Activated CD4-positive, alpha-beta T cell treated with anti-CD3 and anti-CD28 coated beads, Interleukin-2, amount 50 U/mL, for 1 hour (primary cell): Measurements from ENCODE around the gene SLC9C2.
"Not testable (repeated sequence)": the region's sequence is repeated elsewhere in the genome, so short reads cannot be mapped to it uniquely, and the experiment has no call there.

Experiments
- DNase-seq: peaks from one replicate; pipeline ENCODE4 v3.0.0-alpha.2; 2020

Gene SLC9C2

DNA sequence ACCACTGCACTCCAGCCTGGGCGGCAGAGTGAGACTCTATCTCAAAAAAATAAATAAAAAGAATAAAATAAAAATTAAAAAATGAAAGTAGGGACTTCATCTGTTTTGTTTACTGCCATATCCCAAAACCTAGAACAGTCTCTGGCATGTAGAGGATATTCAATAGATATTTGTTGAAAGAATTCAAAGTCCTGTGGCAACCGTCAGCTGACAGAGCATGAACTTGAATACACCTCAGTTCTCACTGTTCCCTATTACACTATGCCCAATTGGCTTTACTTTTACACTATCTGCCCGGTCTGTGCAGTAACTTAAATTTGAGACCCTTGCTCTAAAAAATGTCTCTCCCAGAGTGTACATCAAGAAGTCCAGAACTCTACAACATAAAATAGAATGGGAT is 79.5 kb downstream of the SLC9C2 start:
- no peak for DNase-seq

DNA sequence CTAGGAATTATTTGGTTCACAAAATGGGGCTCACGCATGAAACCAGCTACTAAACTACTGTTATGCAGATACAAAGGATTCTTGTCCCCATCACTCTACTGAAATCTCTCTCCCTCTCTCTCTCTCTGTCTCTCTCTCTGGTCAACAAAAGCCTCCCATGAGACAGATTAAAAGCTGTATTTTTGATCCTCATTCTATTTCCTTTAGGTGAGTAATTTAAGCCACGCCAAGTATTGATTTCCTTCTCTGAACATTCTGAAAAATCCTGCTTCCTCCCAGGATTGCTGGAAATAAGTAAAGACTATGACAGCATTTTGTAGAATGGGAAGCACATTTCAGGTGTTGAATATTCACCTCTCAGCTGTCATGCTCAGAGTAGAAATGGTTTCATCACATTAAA is 82.1 kb downstream of the SLC9C2 start:
- no peak for DNase-seq

DNA sequence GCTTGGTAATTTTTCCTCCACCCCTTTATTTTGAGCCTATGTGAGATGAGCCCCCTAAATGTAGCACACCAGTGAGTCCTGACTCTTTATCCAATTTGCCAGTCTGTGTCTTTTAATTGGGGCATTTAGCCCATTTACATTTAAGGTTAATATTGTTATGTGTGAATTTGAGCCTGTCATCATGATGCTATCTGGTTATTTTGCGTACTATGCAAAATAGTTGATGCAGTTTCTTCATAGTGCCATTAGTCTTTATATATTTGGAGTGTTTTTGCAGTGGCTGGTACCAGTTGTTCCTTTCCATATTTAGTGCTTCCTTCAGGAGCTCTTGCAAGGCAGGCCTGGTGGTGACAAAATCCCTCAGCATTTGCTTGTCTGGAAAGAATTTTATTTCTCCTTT is 88.4 kb downstream of the SLC9C2 start:
- DNase-seq: not testable (repeated sequence)

DNA sequence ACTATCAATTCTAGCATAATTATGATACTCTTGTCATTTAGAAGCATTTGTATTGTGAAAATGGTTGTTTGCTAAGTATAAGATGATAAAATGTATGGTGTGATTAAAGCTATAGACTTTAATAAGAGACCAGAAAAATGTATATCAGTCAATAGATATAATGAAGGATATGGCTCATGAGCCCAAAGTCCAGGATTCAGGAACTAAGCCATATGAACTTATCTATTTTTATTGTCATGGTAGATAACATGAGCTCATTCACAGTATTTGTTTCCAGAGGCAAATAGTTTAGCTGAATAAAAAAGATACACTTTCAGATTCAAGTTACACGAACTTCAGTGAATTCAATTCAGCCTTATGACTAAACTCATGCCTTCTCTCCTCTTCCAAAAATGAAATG is 93.1 kb downstream of the SLC9C2 start:
- DNase-seq: no peak

DNA sequence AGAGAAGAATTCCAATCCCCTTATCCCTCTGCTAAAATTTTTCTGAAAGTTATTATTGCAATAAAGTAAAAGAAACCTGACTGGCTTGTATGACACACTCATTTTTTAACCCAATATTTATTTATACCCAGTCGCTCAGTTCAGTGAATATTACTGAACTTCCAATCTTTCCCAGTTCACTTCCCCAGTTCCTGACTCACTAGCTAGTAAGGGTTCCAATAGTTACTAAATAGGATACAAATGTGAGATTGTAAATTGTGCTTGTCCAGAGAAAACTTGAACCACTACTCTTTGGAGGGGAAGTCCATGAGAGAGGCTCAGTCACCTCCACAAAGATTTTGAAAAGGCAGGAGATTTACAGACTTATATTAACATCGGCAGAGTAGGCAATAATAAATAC is 94.3 kb downstream of the SLC9C2 start:
- no peak for DNase-seq

DNA sequence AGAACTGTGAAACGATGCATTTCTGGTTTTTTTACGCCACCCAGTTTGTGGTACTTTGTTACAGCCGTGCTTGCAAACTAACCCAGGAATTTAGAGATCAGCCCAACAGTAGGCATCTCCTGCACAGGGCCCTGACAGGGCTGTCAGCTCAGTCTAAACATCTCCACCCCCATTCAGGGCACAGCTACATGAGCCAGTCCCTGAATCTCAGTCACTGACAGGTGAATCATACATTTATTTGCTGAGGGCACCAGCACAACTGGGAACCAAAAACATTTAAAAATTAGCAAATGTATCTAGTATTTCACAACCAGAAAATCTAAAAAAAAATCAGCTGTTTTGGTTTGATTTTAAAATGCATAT is 95.0 kb downstream of the SLC9C2 start:
- DNase-seq: no peak

DNA sequence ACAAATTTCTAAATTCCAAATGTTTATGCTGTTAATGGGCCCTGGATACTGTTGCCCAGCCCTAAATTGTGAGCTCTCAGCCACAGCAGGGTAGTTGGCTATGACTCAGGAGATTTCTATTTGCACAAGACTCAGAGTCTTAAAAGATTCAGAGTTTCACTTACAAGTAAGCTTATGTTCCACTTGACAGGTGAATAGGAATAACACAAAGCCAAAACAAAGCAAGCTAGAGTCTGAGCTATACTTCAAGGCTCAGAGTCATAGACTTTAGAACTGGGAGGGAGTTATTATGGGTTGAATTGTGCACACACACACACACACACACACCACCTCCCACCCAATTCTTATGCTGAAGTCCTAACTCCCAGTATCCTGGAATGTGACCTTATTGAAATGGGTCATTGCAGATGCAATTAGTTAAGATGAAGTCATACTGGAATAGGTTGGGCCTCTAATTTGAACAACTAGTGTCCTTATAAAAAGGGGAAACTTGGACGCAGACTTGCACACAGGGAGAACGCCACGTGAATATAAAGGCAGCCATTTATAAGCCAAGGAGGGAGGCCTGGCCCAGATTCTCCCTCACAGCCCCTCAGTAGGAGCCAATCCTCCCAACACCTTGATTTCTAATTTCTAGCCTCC is 95.5 kb downstream of the SLC9C2 start:
- no peak for DNase-seq

DNA sequence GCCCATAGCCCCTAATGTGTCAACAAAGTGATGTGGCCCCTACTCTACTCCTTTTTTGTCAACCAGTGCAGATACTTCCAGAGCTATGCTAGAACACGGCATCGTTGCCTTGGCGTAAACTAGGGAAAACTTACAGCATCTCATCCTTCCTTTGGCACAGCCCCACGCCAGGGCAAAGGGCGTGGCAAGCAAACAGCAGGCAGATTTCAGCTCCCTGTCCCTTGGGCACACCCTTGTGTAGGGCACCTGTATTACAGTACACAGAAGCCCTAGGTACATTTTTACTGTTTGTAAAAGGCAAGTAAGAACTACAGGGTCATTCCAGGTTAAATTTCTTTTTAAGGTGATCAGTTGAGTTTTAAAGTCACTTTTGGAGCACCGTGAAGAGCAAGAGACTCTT is 96.4 kb downstream of the SLC9C2 start:
- no peak for DNase-seq

DNA sequence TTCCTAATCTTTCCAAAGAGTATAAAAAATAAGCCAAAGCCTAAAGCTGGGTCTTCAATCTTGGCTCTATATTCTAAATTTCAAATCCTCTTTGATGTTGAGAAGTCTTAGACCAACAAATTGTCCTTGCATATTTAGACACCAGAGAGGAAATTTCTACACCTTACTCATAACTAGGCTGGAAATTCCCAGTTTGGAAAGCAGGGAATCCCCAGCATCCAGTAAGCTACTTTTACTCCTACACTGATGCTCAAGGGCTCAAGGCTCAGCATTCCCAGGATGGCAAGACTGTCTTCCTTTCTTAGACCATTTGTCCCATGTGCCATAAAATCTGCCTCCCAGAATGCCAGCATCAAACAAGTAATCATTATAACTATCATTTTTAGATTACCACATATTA is 97.5 kb downstream of the SLC9C2 start:
- no peak for DNase-seq

DNA sequence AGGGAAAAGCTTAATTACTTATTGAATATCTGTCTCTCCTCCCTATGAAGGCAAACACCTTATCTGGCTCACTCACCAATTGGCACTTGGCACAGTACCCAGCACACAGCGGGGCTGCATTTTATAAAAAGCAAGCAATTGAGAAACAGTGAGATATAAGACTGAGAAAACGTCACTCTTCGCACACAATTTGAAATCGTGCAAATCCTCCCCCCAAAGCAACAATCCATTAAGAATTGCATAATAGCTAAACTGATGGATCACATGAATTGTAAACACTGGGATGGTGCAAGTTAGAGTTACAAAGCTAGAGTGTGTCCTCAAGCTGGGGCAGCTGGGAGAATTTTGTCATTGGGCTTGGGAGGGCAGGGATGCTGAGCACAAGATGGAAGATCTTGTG is 98.6 kb downstream of the SLC9C2 start:
- no peak for DNase-seq

DNA sequence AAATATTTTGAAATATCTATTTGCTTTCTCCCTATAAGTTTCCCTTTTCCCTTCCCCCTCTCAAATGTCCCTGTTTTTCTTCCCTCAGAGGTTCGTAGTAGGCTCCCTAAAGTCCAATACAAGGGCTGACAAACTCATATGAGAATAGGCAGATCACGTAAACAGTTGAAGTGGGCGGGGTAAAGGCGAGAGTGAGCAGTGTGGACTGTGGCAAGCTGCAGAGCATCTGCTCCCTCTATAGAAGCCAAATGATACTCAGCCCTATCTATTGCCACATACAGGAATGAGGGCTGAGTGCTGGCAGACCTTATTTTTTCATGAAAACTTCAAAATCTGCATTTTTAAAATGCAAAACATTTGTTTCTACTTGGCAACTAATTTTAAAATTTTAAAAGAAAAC is 99.5 kb downstream of the SLC9C2 start:
- no peak for DNase-seq

DNA sequence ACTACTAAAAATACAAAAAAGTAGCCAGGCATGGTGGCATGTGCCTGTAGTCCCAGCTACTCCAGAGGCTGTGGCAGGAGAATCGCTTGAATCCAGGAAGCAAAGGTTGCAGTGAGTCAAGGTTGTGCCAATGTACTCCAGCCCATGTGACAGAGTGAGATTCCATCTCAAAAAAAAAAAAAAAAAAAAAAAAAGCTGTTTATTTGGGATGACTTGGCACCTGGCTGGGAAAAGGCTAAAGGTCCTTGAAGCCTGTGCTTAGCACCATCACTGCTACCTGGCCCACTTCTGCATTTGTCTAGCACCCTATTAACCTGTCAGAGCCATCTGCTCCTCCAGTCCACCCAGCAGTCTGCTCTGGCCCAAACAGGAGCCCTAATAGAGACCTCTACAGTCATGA is 100.8 kb downstream of the SLC9C2 start:
- DNase-seq: no peak

DNA sequence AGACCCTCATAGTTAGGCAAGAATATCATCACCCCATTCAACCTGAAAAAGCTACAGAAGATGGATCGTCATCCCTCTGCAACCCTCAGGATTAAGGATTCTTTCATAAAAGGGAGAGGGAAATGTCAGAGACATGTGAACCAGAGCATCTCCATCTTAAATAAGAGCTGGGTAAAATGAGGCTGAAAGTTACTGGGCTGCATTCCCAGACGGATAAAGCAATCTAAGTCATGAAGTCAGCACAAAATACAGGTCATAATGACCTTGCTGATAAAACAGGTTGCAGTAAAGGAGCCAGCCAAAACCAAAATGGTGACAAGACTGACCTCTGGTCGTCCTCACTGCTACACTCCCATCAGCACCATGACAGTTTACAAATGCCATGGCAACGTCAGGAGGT is 103.1 kb downstream of the SLC9C2 start:
- no peak for DNase-seq

DNA sequence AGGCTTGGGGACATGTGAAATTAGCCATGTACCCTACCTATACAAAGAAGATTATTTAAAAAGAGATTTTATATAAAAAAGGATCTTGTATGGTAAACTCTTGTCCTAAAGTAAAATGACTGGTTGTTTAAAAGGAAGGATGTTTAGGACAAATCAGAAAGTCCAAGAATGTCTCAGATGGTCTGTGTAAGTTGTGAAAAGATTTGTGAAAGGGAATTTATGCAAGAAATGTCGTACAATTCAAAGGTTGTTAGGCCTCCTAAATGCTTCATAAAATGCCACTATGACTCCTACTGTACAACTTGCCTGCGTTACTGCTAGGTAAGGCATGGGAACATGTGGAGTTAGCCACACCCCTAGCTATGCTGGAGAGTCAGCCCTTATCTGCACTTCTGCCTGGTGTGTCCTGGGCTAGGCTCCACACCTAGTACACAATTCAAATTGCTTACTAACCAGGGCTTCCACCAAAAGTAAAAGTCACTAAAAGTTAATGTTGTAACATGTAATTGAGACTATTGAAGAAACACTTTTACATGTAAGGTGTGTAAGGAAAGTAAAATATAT is 106.0 kb downstream of the SLC9C2 start:
- no peak for DNase-seq

DNA sequence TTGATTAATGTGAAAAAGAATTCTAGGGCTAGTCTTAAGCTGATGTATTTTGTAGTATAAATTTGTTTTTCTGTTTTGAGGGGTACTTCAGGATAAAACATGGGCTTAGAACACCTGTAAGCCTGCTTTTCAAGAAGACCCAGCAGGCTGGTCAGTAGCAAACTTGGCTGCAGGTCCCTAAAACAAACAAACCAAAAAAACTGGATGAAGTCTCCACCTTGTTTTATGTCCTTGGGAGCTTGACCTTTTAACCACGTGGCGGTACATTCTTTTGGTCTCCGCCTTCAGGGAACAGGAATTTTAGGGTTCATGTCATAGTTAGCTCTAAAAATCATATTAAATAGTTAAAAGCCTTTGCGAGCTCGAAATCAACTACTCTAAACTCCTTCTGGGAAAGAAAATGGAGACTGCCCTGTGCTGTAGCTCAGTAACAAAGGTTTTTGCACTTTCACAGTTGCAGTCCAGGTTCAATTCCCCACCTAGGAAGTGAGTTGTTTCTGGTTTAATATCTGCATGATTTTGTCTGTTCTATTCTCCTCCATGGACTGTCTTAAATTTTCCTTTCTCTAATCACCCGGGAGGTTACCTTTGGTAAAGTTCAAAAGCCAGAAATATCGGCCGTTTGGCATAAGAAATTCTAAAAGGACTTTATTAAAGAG is 107.1 kb downstream of the SLC9C2 start:
- DNase-seq: no peak

DNA sequence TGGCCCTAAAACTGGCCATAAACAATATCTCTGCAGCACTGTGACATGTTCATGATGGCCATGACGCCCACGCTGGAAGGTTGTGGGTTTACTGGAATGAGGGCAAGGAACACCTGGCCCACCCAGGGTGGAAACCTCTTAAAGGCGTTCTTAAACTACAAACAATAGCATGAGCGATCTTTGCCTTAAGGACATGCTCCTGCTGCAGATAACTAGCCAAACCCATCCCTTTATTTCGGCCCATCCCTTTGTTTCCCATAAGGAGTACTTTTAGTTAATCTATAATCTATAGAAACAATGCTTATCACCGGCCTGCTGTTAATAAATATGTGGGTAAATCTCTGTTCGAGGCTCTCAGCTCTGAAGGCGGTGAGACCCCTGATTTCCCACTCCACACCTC is 109.7 kb downstream of the SLC9C2 start:
- DNase-seq: not testable (repeated sequence)

DNA sequence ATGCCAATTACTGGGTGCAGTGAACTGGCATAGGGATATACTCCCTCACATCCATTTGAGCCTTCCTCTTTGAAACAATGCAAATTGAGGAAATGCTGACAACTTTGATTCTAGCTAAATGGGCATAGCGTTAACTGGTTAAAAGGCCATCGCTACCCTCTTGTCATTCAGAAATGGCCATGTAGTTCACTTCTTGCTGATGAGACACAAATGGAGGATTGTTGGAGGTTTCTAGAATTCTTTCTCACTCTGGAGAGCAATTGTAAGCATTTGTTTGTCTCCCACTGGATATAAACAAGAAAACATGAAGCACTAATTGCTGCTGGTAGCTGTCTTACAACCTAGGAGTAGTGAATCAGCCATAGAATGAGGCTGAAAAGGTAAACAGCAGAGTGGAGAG is 111.4 kb downstream of the SLC9C2 start:
- DNase-seq: no peak

DNA sequence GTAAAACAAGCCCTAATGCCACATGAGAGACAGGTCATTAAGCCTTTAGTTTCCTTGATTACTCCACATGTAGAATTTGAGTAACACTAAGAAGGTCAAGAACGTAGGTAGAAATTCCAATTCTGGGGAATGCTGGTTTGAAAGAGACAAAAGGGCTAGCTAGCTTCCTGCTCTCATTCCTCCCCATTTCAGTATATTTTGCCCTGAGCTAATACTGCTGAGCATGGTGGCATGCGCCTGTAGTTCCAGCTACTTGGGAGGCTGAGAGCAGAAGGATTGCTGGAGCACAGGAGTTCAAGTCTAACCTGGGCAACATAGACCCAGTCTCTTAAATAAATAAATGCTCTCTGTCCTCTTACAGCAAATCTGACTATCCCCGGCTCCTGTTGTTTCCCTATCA is 112.9 kb downstream of the SLC9C2 start:
- no peak for DNase-seq

DNA sequence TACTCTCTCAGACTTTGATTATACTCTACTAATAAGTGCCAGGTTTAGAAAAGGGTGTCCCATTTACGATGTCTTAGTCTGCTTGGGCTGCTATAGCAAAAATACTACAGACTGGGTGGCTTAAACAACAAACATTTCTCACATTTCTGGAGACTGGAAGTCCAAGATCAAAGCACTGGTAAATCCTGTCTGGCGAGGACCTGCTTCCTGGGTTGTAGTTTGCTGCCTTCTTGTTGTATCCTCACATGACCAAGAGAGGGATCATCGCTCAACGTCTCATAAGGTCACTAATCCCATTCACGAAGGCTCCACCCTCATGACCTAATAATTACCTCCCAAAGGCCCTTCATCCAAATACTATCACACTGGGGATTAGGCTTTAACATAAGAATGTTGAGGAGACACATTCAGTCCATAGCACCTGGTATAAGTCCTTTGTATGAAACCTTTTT is 113.7 kb downstream of the SLC9C2 start:
- DNase-seq: no peak

DNA sequence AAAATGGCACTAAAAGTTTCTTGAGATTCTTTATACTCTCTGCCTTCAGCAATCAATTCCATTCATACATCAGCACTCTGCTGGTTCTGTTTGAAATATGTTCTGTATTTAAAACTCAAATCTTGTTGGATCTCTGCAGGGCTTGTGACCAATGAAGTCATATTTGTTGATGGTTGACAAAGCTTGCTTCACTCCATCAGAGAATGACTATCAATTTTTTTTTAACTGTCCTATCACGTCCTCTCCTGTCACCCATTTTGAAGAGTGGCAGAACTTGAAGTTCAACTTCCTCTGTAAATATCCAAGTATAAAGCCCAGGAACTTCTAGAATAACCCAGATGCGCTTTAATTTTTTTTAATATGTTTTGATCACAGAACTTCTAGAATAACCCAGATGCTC is 114.9 kb downstream of the SLC9C2 start:
- no peak for DNase-seq

DNA sequence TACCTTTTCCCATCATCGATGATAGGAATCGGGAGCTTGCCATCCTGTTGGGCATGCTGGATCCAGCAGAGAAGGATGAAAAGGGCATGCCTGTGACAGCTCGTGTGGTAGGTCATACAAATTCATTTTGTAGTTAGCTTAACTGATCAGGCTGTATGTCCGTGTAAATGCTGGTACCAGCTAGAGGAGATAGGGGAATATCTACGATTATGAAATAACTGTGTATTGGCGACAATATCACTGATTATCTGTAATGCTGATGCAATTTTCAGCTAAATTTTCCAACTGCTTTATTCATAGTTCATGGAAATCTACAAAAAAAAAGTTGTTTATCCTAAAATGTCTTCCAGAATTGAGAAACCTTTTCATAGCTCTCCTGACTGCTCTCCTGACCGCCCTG is 117.5 kb downstream of the SLC9C2 start:
- DNase-seq: no peak

DNA sequence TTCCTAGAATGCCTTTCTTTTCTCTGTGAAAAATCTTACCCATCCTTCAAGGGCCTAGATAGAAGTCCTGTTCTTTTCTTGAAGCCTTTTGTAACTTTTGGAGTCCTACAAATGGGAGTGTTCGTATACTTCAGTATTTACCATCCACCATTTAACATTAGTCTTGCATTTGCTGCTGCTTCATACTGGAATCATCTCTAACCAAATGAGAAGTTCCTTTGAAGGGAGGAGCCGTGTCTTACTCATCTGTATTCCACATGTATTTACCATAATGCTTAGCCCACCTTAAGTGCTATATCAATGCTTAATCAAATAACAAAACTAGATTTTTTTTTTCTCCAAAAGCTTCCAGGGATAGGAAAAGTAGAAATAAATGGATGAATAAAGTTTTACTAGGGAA is 118.6 kb downstream of the SLC9C2 start:
- no peak for DNase-seq

DNA sequence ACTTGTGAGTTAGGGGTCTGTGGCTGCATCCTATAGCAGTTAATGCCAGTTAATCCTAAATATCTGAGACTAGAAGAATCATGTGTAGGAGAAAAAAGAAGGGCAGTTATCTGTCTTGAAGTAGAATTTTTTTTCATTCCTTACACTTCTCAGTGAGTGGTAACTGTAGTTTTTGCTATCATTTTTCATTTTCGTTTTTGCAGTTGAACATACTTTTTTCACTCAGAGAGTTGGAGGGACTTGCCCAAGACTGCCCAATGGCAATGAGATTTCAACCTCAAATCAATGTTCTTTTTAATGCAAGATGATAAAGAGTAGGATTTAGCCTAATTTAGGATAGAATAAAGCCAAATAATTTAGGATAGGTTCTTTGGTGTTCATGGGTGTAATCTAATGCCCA is 120.2 kb downstream of the SLC9C2 start:
- no peak for DNase-seq

DNA sequence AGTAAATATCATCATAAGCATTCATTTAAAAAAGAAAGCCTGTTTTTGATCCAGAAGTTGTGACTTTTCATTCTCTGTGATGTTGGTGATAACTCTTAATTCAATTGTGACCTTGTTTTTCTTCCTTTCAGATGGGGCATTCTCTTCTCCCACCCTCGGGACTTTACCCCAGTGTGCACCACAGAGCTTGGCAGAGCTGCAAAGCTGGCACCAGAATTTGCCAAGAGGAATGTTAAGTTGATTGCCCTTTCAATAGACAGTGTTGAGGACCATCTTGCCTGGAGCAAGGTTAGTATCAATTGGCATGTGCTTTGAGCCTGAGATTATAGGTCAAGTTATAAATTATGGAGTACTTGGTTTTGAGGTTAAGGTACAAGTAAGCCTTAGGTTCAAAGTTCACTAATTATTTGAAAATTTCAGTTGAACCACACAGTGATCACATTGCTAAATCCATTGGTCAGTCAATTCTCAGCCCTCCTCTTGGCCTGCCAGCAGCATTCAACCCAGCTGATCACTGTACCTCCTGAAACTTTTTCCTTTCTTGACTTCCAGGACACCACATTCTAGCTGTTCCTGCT is 121.6 kb downstream of the SLC9C2 start:
- DNase-seq: no peak

DNA sequence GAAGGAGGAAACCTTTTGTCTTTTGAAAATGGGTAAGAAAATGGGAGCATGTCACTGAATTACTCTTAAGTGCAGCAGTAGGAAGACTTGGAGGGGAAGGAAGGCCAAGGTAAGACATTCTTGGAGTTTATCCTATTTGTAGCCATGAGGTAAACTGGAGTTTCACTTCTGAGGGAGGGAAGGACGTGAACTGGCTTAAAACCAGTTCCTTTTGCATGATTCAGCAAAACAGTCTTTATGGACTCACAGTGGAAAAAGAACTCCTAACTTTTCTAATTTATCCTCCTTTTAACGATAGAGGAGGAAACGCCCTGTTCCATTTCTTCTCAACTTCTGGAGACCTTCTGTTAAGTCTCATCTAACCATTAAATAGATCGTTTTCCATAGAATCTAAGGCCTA is 123.2 kb downstream of the SLC9C2 start:
- DNase-seq: no peak
